BLaER1 treated with 17β-estradiol and CSF1 and Interleukin-3, amounts not matched to agents 10 nM and 100 nM (cell line): Measurements from ENCODE around the gene GTF2H1.
A peak's percentile ranks its signal among the peaks of the same experiment; 100 is the strongest.
"Not testable (repeated sequence)": the region's sequence is repeated elsewhere in the genome, so short reads cannot be mapped to it uniquely, and the experiment has no call there.

Experiments
- H3K27ac ChIP-seq, 11 experiments: shearing (Covaris generic); formaldehyde crosslinking; 2 replicates each; pipeline ENCODE4 v1.8.1; 2022
- H3K27me3 ChIP-seq, 11 experiments: shearing (Covaris generic); formaldehyde crosslinking; 2 replicates each; pipeline ENCODE4 v1.8.1; 2022
- H3K36me3 ChIP-seq, 11 experiments: shearing (Covaris generic); formaldehyde crosslinking; 2 replicates each; pipeline ENCODE4 v1.8.1; 2022
- H3K4me1 ChIP-seq, 10 experiments: shearing (Covaris generic); formaldehyde crosslinking; 2 replicates each; pipeline ENCODE4 v1.8.1; 2022
- H3K4me2 ChIP-seq, 11 experiments: shearing (Covaris generic); formaldehyde crosslinking; 2 replicates each; pipeline ENCODE4 v1.8.1; 2022
- H3K4me3 ChIP-seq, 10 experiments: shearing (Covaris generic); formaldehyde crosslinking; 2 replicates each; pipeline ENCODE4 v1.8.1; 2022
- H3K9ac ChIP-seq, 11 experiments: shearing (Covaris generic); formaldehyde crosslinking; 2 replicates each; pipeline ENCODE4 v1.8.1; 2022
- H3K9me3 ChIP-seq, 11 experiments: shearing (Covaris generic); formaldehyde crosslinking; replicated peaks in 1 of 11; 2 replicates each; pipeline ENCODE4 v1.8.1; 2022
- H4K20me1 ChIP-seq, 11 experiments: shearing (Covaris generic); formaldehyde crosslinking; 2 replicates each; pipeline ENCODE4 v1.8.1; 2022
- Cebpa-rat ChIP-seq, 11 experiments: shearing (Covaris generic); IDR thresholded peaks; 2 replicates each; pipeline ENCODE4 v1.8.1; 2022

GTF2H1 gene

DNA sequence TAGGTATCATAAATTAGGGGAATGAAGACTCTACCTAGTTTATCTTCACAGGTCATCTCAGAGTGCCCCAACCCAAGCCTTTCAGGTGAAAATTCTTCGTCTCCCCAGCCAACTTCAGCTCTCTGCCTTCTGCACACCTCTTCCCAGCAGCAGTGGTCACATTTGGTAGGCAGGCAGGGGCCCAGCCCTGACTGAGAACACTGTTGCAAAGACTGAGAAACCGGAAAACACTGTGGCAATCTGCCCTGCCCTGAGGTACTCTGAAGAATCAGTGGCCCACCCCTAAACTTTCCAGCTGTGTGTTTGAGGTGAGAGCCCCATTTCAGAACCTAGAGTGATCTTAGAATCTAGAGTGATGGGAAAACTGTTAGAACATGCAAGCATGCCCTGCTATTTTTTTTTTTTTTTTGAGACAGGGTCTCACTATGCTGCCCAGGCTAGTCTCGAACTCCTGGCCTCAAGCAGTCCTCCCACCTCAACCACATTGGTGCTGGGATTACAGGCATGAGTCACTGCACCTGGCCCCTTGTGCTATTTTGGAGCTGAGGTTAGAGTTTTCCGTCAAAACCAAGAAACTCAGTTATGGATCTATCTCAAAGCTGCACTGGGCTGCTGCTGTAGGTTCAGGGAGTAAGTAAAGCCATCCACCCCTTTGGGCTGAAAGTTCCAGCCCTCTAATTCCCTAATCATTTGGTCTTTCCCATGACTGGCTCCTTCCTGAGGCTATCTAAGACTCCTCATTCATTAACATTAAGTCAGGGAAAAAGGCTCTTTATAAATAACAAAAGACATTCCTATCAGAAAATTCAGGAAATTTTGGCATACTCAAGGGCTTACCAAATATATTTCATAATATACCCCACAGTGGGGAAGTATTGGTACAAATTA, 70.3 kb downstream of the GTF2H1 start:
- H3K27ac ChIP-seq = peak overlapping the region in 5 of 11 experiments; percentile 95 to 98 (median 96); a peak in 6 of 22 replicates
- H3K9me3 ChIP-seq = no peaks in the 10 kb centered on the region
- H3K36me3 ChIP-seq = peaks cover 14 to 25% (median 22%) of the 10 kb centered on the region in 11 experiments
- H3K27me3 ChIP-seq = no peaks in the 10 kb centered on the region
- no peak overlapping the region for H3K4me3 ChIP-seq
- peaks cover 24 to 32% (median 31%) of the 10 kb centered on the region in 11 experiments for H4K20me1 ChIP-seq
- H3K4me1 ChIP-seq = peaks cover 31 to 40% (median 34%) of the 10 kb centered on the region in 10 experiments
- H3K9ac ChIP-seq = peak overlapping the region in 2 of 11 experiments; percentile 20 to 99; a peak in 2 of 22 replicates
- peak overlapping the region; percentile 69 to 98 (median 92) for H3K4me2 ChIP-seq
- TF ChIP-seq Cebpa-rat (IDR thresholded peaks at IDR 0.05) = no peak

- Histone ChIP-seq H4K20me1 (peaks cover 35 to 43% (median 41%) of the 10 kb centered on the region in 11 experiments), H3K36me3 (peaks cover 24 to 36% (median 32%) of the 10 kb centered on the region in 11 experiments), H3K4me1 (peaks cover 36 to 44% (median 41%) of the 10 kb centered on the region in 10 experiments), H3K4me2 (peak overlapping the region; percentile 69 to 98 (median 92)), H3K27me3 (no peaks in the 10 kb centered on the region), H3K9ac (peak overlapping the region; percentile 93 to 99 (median 95); a peak in 21 of 22 replicates), H3K27ac (peak overlapping the region; percentile 2 to 98 (median 95); a peak in 21 of 22 replicates), H3K9me3 (no peaks in the 10 kb centered on the region), H3K4me3 (peak overlapping the region; percentile 90 to 100 (median 97))
- TF ChIP-seq Cebpa-rat (IDR thresholded peaks at IDR 0.05) = no peak
Measured at GRCh38 chr11:18393581-18394274, 71.4 kb downstream of the GTF2H1 start.

GRCh38 chr11:18394275-18394927, 72.0 kb downstream of the GTF2H1 start, which contains the start of gene LDHA:
Gene LDHA, plus strand, starts transcription at chr11:18394563. Its CDS starts 2,280 bp downstream, at chr11:18396843.
- peaks cover 31 to 43% (median 39%) of the 10 kb centered on the region in 11 experiments for H3K36me3 ChIP-seq
- no peaks in the 10 kb centered on the region for H3K27me3 ChIP-seq
- peak within 1 kb of the TSS; percentile 77 to 98 (median 95) for H3K27ac ChIP-seq
- peaks cover 41 to 49% (median 48%) of the 10 kb centered on the region in 11 experiments for H4K20me1 ChIP-seq
- H3K4me1 ChIP-seq = peaks cover 42 to 49% (median 47%) of the 10 kb centered on the region in 10 experiments
- TF ChIP-seq Cebpa-rat (IDR thresholded peaks at IDR 0.05) = no peak
- H3K9me3 ChIP-seq = no peaks in the 10 kb centered on the region
- H3K4me3 ChIP-seq = peak within 1 kb of the TSS; percentile 90 to 100 (median 97)
- H3K9ac ChIP-seq = peak within 1 kb of the TSS; percentile 93 to 99 (median 95)
- peak within 1 kb of the TSS; percentile 69 to 98 (median 92) for H3K4me2 ChIP-seq

GRCh38 chr11:18394928-18395734, 72.8 kb downstream of the GTF2H1 start:
- Histone ChIP-seq H3K9me3 (no peaks in the 10 kb centered on the region), H3K4me2 (peak overlapping the region; percentile 69 to 98 (median 92)), H3K4me3 (peak overlapping the region; percentile 90 to 100 (median 97)), H3K36me3 (peaks cover 38 to 50% (median 46%) of the 10 kb centered on the region in 11 experiments), H3K27ac (peak overlapping the region; percentile 77 to 98 (median 95)), H3K4me1 (peaks cover 44 to 57% (median 48%) of the 10 kb centered on the region in 10 experiments), H3K9ac (peak overlapping the region; percentile 93 to 99 (median 95)), H4K20me1 (peaks cover 49 to 57% (median 55%) of the 10 kb centered on the region in 11 experiments), H3K27me3 (no peaks in the 10 kb centered on the region)
- TF ChIP-seq Cebpa-rat (IDR thresholded peaks at IDR 0.05) = no peak

GRCh38 chr11:18395735-18396504, 73.6 kb downstream of the GTF2H1 start:
- H3K9me3 ChIP-seq = no peaks in the 10 kb centered on the region
- TF ChIP-seq Cebpa-rat (IDR thresholded peaks at IDR 0.05) = 0 out of 22 replicates have a peak, but pooled peaks of 1 of the 11 experiments have one; percentile 45
- H3K4me1 ChIP-seq = peaks cover 44 to 58% (median 48%) of the 10 kb centered on the region in 10 experiments
- H3K4me2 ChIP-seq = peak overlapping the region; percentile 87 to 98 (median 92)
- H3K36me3 ChIP-seq = peaks cover 46 to 58% (median 54%) of the 10 kb centered on the region in 11 experiments
- H3K27ac ChIP-seq = peak overlapping the region; percentile 77 to 98 (median 95); a peak in 21 of 22 replicates
- H4K20me1 ChIP-seq = peaks cover 56 to 65% (median 63%) of the 10 kb centered on the region in 11 experiments
- peak overlapping the region; percentile 93 to 99 (median 95) for H3K9ac ChIP-seq
- H3K4me3 ChIP-seq = peak overlapping the region; percentile 90 to 100 (median 97)
- H3K27me3 ChIP-seq = no peaks in the 10 kb centered on the region

DNA sequence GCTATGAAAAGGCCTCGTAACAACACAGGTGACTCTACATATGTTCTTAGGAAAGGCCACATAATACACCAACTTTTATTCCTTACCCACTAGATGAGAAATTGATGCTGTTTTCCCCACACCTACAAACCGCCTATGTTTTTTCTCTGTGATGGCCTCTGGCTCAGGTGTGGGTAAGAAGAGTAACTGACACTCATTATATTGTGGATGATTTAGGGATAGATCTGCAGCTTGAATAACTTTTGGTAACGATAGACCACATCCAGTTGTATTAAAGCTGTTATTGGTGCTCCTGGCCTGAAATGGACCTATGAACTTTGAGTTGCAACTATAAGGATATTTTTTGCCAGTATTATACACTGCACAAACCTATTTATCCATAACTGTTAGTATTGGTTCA, 75.6 kb downstream of the GTF2H1 start:
- peak overlapping the region in 4 of 10 experiments; percentile 38 to 100 (median 94); a peak in 4 of 20 replicates for H3K4me3 ChIP-seq
- peaks cover 76 to 85% (median 83%) of the 10 kb centered on the region in 11 experiments for H4K20me1 ChIP-seq
- H3K27me3 ChIP-seq = no peaks in the 10 kb centered on the region
- peaks cover 66 to 78% (median 74%) of the 10 kb centered on the region in 11 experiments for H3K36me3 ChIP-seq
- H3K9ac ChIP-seq = peak overlapping the region in 4 of 11 experiments; percentile 11 to 95 (median 52); a peak in 3 of 22 replicates
- H3K27ac ChIP-seq = no peak overlapping the region
- TF ChIP-seq Cebpa-rat (IDR thresholded peaks at IDR 0.05) = no peak
- no peaks in the 10 kb centered on the region for H3K9me3 ChIP-seq
- peaks cover 35 to 64% (median 39%) of the 10 kb centered on the region in 10 experiments for H3K4me1 ChIP-seq
- H3K4me2 ChIP-seq = peak overlapping the region; percentile 39 to 98 (median 90); a peak in 17 of 22 replicates

DNA sequence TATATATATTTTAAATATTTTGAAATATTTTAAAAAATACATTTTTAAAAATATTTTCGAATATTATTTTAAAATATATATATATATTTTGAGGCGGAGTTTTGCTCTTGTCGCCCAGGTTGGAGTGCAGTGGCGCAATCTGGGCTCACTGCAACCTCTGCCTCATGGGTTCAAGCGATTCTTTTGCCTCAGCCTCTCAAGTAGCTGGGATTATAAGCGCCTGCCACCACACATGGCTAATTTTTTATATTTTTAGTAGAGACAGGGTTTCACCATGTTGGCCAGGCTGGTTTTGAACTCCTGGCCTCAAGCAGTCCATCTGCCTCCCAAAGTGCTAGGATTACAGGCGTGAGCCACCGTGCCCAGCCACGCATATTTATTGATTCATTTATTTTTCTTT, 78.7 kb downstream of the GTF2H1 start:
- not testable (repeated sequence) for H3K27ac ChIP-seq, H3K9me3 ChIP-seq, H3K4me3 ChIP-seq, H3K27me3 ChIP-seq, H3K9ac ChIP-seq, H3K4me2 ChIP-seq
- H3K4me1 ChIP-seq = peaks cover 22 to 52% (median 27%) of the 10 kb centered on the region in 10 experiments
- H3K36me3 ChIP-seq = peaks cover 98 to 100% (median 99%) of the 10 kb centered on the region in 11 experiments
- H4K20me1 ChIP-seq = peaks cover 97 to 100% (median 100%) of the 10 kb centered on the region in 11 experiments
